NCI-H345 treated with DMSO at 0.1 percent for 48 hours (cell line): Measurements from ENCODE around the gene PTH2.

Experiments used
- DNase-seq: peaks from one replicate; lab custom pipeline; 2025; ENCODE audit not compliant: unreplicated experiment; lab: John Stamatoyannopoulos, UW

Gene PTH2

DNA sequence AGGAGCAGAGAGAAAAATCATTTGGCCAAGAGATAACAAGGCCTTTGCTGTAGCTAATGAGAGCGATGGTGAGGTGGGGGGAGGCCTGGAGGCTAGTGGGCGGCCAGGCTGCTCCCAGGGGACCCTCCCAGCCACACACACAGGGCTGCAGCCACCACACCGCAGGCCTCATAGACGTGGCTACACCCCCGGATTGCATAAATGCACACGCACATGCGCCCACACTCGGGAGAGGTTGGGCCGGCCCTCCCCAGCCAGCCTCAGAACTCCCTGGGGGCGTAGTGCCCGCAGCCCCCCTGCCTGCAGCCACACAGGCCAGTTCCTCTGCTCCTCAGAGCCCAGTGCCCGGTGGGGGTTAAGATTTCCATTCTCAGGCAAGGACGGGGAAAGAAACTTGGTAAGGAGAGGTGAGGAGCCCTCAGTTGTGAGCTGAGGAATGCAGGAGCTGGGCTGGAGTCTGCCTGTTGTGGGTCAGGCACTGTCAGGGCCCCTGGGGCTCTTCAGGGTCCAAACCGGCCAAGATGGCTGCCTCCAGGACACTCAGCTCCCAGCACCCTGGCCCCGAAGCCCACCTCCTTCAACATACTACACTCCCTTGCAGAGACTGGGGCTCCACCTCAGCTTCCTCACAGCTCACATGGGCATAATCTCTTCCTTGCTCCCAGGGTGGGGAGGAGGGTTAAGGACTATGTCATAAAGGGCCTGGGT lies 8.0 kb downstream of the PTH2 start:
- no peak for DNase-seq

DNA sequence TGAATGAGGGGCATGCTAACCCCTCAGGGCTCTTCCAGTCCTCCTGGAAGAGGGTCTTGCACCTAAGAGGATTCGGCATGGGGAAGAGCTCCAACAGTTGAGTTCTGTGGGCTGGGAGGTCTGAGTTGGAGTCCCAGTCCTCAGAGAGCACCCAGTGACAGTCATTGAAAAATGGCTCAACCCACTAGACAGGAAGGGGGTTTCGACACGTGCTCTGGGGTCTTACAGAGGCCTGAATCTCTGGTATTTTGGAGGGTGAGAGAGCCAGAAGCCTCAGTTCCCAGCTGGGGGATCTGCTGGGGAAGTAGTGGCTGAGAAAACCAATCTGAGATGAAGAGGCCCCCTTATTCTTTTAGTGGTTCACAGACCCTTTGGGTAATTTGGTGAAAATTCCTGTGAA lies 9.0 kb downstream of the PTH2 start:
- DNase-seq, result no peak

DNA sequence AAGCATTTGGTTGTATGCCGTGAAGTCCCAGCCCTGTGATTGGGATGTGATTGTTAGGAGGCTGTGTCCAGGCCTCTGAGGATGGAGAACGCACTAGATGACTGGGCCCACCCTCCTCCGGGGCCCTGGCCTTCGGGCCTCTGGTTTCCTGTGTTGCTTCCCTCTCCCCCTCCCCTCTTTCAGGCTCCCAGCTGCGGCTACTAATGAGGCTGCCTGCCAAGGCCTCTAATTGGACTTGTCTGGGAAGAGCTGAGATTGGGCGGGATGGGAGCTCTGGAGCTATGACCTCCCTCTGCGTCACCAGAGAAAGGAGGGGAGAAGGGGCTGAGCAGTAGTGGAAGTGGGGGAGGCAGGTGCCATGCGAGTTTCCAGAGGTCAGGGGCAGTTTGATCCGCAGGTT lies 9.9 kb downstream of the PTH2 start:
- no peak for DNase-seq

DNA sequence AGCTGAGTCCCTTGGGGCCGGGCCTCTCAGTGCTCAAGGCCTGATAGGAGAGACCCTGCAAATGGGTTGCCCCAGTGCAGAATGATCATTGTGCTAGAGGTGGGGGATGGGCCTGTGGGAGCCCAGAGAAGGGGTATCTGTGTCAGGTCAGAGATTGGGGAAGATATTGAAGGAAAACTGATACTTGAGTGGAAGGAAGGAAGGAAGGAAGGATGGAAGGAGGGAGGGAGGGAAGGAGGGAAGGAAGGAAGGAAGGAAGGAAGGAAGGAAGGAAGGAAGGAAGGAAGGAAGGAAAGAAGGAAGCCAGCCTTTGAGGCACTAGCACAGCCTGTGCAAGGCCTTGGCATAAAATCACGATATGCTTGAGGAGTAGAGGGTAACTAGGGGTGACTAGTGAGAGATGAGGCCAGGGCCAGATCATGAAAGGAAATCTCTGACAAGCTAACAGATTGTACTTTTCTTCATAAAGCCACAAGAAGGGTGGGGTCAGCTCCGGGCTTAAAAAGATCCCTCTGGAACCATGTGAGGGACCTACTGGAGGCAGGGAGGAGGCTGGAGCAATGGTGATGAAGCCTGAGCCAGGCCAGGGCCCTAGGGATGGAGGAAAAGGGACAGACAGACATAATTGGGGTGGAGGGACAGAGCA lies 11.4 kb downstream of the PTH2 start:
- DNase-seq, result no peak

DNA sequence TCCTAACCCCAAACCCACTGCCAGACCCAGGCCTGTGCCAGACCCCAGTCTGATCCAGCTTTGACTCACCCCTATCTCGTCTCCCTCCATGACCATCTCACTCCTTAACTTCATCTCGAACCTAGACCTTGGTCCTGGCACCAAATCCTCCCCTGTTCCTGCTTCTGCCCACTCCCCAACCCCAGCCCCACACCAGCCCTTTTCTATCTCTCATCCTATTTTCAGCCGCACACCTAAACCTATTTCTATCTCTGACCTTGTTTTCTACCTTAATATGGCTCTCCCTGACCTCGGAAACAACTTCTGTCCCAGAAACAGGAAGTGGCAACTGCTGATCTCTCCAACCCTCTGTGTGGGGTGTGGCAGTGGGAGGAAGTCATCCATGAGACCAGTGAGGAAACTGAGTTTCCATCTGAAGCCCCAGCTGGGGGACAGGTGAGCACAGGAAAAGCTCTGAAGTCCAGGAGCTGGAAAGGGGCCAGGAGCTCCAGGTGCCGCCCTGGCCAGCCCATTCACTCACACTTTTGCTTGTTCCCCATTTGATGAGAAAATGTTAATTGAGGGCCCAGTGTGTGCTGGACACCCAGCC lies 13.7 kb downstream of the PTH2 start:
- no peak for DNase-seq

DNA sequence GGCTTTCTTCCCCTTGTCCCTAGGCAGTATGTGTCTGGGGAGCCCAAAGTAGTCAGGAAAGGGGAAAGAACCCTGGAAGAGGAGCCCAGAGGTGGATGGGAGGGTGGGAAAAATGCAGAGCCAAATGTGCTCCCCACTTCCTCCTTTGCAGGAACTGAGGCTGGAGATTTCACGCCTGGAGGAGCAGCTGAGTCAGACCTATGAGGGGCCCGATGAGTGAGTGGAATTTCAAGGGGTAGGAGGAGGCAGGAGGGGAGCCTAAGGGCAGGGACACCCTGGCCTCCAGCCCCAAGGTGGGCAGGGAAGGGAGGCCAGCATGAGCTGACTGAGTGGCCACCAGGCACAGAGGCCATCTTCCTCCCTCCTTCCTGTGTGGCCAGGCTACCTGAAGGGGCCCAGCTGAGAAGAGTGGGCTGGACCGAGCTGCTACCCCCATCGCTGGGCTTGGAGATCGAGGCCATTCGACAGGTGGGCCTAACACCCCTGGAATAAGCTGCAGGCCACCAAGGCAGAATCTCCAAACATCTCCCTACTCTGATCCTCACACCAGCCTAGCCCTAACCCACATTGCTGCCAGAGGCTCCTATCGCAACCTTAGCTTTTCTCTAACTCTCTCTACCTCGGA lies 14.3 kb downstream of the PTH2 start:
- DNase-seq, result no peak

DNA sequence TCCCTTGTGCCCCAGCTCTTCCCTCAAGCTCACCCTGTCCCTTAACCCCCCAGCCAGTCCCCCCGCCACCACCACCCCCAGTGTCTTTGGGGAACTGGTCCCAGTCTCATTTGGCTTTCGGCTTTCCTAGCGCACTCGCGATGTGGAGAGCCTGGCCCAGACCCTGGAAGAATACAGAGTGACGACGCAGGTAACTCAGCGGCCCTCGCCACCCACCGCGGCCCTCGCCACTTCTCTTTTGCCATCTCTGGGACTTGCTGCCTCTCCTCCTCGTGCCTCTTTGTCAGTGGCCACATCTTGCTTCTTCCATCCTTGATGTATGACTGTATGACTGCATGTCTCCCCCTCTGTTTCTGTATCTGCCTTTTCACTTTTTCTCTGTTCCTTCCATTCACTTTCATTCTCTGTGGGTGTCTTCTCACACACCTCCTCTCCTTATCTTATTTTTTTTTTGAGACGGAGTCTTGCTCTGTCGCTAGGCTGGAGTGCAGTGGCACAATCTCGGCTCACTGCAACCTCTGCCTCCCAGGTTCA lies 15.7 kb downstream of the PTH2 start:
- DNase-seq, result no peak

DNA sequence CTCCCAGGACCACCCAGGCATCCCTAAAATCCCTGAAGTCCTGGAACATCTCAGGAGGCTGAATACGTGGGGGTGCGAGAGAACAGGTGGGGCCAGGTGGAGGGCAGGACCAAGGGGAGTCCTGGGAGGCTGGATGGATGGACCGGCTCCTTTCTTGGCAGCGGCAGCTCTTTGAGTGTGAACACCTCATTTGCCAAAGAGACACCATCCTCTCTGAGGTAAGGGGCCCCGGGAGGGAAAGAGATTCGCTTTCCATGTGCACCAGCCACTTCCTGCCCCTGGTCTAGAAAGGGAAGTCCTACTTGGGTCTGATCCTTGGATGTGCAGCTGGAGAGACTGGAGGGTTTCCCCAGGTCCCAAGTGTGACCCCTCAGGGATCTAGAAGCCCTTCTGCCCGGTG lies 16.2 kb downstream of the PTH2 start:
- DNase-seq, result no peak

DNA sequence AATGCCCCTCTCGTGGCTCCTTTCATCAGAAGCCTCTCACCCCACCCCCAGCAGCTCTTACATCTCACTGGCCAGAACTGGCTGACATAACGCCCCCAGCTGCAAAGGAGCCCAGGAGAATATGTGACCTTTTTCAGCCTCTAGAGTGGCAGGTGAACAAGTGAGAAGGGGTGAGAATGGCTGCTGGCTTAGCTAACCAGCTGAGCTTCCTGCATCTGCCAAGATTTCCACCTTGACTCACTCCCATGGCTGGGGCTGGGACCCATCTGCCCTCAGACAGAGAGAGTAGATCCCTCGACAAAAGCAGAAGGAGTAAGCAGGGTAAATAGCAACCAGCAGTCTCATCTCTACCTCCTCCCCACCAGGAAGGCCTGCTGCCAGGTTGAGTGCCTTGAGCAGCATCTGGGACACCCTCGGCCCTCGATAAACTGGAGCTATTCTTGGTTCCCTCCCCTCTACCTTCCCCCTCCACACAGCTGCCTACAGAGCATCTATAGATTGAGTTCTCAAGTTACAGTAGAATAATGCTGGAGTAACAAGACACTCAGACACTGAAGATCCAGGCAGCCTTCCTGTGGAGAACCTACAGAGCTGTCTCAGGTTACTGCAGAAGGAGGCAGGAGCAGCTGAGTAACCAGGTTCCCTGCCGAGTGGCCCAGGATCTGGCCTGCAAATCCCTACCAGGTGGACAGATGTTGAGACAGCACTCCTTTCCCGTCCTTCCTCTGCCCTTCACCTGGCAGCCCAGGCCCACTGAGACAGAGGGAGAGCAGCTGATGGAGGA lies 19.6 kb downstream of the PTH2 start:
- DNase-seq, result peak; percentile 61

DNA sequence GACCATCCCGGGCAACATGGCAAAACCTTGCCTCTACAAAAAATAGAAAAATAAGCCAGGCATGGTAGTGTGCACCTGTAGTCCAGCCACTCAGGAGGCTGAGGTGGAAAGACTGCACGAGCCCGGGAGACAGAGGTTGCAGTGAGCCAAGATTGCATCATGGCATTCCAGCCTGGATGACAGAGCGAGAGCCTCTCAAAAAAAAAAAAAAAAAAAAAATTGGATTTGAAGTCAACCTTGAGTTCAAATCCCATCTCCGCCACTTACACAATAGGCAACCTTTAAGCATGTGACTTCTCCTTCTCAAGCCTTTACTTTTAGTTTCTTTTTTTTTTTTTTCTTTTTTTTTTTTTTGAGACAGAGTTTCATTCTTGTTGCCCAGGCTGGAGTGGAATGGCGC lies 23.2 kb downstream of the PTH2 start:
- DNase-seq, result no peak

DNA sequence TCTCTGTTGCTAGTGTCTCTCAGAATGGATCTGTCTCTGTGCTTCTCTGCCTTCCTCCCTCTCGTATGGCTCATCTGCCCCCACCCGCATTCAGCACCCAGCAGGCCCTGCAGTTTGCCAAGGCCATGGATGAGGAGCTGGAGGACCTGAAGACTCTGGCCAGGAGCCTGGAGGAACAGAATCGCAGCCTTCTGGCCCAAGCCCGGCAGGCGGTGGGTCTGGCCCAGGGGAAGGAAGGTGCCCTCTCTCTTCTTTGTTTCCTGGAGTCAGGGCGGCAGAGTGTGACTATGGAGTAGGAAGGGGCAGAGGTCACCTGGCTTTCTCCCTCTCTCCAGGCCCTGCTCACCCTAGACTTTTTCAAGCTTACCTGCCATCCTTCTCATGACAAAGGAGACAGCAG lies 24.3 kb downstream of the PTH2 start:
- DNase-seq, result no peak

DNA sequence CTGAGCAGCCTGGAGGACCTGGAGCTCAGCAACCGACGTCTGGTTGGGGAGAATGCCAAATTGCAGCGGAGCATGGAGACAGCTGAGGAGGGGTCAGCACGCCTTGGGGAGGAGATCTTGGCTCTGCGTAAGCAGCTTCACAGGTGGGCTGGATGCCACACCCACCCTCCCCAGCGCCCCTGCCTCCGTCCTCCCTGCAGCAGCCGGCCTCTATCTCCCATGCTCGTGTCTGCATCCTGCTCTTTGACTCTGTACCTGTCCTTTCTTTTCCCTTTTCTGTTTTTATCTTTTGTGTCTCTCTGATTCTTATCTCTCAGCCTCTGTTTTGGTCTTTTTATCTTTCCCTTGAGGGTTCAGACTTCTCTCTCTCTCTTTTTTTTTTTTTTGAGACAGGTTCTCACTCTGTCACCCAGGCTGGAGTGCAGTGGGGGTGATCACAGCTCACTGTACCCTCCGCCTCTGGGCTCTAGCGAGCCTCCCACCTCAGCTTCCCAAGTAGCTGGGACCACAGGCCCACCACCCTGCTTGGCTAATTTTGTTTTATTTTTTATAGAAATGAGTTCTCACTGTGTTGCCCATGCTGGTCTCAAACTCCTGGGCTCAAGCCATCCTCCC lies 25.1 kb downstream of the PTH2 start:
- DNase-seq, result no peak

DNA sequence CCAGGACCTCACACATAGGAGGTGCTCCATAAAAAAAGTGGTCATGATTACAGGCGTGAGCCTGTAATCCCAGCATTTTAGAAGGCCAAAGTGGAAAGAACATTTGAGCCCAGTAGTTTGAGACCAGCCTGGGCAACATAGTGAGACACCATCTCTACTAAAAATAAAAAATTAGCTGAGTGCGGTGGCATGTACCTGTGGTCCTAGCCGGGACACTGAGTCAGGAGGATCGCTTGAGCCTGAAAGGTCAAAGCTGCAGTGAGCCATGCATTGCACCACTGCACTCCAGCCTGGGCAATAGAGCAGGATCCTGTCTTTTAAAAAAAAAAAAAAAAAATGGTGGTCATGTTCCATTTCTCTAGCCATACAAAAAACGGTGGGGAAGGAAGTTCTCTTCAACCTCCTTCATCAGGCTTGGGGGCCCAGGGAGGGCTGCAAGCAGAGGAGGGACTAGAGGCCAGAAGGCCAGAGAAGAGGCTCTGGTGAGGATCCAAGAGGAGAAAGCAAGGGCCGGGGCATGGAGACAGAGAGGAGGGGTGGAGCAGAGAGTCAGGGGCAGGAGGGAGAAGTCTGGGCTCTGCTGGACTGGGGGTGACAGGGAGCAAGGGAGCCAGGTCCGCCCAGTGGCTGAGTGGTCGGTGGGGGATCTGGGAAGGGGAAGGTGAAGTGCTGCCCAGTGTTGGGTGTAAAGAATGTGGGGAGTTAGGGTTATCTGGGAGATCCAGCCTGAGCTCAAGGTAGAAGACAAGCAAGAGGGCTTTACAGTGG lies 26.3 kb downstream of the PTH2 start:
- no peak for DNase-seq

DNA sequence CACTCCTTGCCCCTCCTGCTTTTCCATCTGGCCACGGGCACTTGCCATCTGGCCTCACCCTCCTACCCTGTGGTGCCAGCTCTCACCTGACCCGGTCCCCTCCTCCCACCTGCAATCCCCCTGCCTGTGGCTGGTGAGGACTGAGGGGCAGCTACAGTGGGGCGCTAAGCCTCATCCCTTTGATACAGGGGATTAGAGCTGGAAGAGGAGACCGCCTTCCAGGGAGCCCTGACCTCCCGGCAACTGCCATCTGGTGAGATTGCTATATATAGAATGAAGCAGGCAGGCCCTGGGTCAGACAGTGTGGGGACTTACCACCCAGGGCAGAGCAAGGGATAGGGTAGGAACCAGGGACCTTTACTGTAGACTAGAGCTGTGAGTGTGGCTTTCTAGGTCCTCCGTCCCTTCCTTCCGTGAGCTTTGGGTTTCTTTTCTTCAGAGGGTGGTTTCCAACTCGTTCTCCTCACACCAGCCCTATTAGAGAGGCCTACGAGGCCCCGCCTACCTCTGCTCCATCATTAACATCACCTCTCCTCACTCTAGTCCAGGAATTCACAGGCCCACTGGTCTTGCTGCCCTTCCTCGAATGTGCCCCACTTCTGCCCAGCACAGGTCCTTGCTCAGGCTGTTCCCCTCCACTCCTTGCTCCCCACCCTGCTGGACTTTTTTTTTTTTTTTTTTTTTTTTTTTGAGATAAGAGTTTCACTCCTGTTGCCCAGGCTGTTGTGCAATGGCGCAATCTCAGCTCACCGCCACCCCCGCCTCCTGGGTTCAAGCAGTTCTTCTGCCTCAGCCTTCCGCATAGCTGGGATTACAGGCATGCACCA lies 27.4 kb downstream of the PTH2 start:
- no peak for DNase-seq

DNA sequence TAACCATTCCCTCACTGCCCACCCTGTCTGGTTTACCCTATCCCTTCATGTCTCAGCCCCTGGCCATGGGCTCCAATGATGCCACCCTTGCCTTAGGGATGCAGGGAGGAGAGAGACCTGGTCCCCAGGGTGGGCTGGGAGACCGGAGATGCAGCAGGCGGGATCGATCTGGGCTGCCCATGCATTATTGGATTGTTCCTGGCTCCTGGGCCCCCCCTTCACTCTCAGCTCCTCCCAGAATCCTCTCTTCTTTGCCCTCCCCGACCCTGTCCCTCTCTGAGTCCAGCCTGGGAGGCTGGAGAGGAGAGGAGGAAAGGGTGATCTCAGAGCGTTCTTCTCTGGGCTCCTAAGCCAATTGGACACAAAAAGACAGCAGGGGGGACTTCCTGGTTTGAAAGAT lies 29.4 kb downstream of the PTH2 start:
- no peak for DNase-seq

DNA sequence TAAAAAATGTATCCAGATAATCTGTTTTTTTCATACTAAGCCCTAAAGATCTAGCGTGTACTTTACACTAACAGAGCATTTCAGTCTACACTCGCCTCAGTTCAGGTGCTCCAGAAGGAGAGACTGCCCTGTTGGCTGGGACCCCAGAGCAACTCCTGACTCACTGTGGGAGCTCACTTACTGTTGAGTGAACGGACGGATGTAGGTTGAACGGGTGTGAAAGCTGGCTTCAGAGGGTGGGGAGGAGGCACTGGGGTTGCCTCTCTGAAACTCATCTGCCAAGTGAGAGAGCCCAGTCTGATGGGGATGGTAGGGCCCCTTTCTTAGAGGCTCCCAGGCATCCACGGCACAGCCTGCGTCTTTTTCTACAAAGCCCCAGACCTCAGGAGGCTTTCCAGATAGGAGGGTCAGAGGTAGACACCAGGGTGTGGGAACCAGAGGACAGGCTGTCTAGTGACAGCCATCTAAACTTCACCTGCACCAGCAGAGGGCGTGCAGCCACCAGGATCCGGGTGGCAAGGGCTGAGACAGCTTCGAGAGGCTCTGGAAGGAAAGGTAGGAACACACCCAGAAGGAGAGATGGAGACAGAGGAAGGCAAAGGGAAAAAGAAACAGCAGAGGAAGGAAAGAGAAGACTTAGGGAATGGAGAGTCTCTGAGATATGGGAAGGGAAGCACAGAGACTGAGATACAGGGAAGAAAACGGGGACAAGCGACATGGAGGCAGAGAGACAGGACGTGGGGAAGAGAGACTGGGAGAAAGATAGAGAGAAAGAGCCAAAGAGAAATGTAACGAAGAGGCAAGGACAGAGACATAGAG lies 31.5 kb downstream of the PTH2 start:
- DNase-seq, result peak; percentile 64

DNA sequence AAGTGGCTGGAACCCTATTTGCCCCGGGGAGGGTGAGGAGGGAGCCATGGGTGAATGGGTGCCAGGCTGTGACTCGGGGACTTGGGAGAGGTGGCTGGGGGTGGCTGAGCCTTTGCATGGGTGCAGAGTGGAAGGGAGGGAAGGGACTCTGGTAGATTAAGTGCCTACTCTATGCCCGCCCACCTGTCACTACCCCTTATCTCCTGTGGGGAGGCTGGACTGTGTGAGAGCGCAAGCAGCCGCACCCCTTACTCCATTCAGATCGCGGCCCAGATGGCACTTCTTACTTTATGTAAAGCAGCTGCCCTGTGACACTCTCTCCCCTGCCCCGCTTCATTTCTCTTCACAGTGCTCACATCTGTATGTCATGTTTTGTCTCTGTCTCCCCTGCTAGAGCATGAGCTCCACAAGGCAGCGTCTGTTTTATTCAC lies 32.3 kb downstream of the PTH2 start:
- no peak for DNase-seq
